Prostate gland (tissue), 2 donors: ENCODE results near the gene CHIC2. TPM values are rescaled to one million over a fixed set of nuclear protein-coding genes. Genes with fewer than 3 reads are reported as not detected.

Experiments
- DNase-seq: peaks from one replicate; pipeline ENCODE4 v3.0.0-alpha.2; 2019; ENCODE audit warnings: low spot score
- H3K27ac ChIP-seq, 2 donors: fragments of 200-600 bp; sonication (generic); 2 replicates each; pipeline ENCODE4 v1.5.1; 2017 to 2019
- H3K27me3 ChIP-seq: fragments of 200-600 bp; sonication (generic); replicated peaks from 2 replicates; pipeline ENCODE4 v1.5.1; 2019; ENCODE audit not compliant: insufficient read depth
- H3K36me3 ChIP-seq, 2 donors: fragments of 200-600 bp; sonication (generic); 1 replicate in 1 of 2; 2 replicates in 1 of 2; pipeline versions ENCODE4 v1.5.1 to v1.8.1; 2017 to 2019
- H3K4me1 ChIP-seq: fragments of 200-600 bp; sonication (generic); replicated peaks from 2 replicates; pipeline ENCODE4 v1.5.1; 2019
- H3K4me3 ChIP-seq, 2 donors: fragments of 200-600 bp; sonication (generic); 2 replicates each; pipeline ENCODE4 v1.5.1; 2017 to 2019
- H3K9me3 ChIP-seq: fragments of 200-600 bp; sonication (generic); 2 replicates; pipeline ENCODE4 v1.5.1; 2017
- POLR2A ChIP-seq: fragments of 450-650 bp; IDR thresholded peaks from one replicate; pipeline ENCODE4 v1.6.1; 2016; ENCODE audit warnings: antibody characterized with exemption, mild to moderate bottlenecking
- POLR2AphosphoS5 ChIP-seq: sonication (generic); formaldehyde crosslinking; IDR thresholded peaks from one replicate; pipeline ENCODE4 v1.6.1; 2017; ENCODE audit warnings: antibody characterized with exemption
- WGBS: methylation state at CpG from one replicate; pipeline ENCODE4 v1.1.5; 2018; 5-methylcytosine and 5-hydroxymethylcytosine counted together
- intact Hi-C: fragments of 100-400 bp; cut with DNase I; formaldehyde crosslinking; loops from one replicate; pipeline ENCODE4 v1.14.2; 2022
- small RNA-seq, 2 donors: library from RNA; depleted of rRNA; stranded (forward); fragments of <200 nt; gene quantifications; one replicate each; pipeline ENCODE3, GENCODE V24; 2016
- total RNA-seq, 2 donors: library from RNA; depleted of rRNA; stranded (reverse); fragments of >200 nt; gene quantifications; one replicate each; pipeline ENCODE4 v1.1.0, GENCODE V29; 2016
- TF ChIP-seq, protein P1 (sequence below), 4 experiments: fragments of 200-600 bp in 2 of 4; fragments of 450-650 bp in 2 of 4; sonication (generic) in 2 of 4; IDR thresholded peaks; 1 replicate in 3 of 4; 2 replicates in 1 of 4; pipeline ENCODE4 v1.5.1; 2016 to 2019; ENCODE audit warnings: antibody characterized with exemption in 4 of 4, mild to moderate bottlenecking in 2 of 4, moderate library complexity in 2 of 4

The CHIC2 gene
- total RNA-seq, 2 donors from 2014 or later, result 38.7 to 84.8 TPM

GRCh38 chr4:53960843-53961242, 103.6 kb downstream of the CHIC2 start:
- WGBS, result 88% methylated on average over 5 of the region's 5 CpGs
- H3K4me3 ChIP-seq, result no peak overlapping the region
- no peaks in the 10 kb centered on the region for H3K27me3 ChIP-seq
- no peaks in the 10 kb centered on the region for H3K36me3 ChIP-seq
- no peaks in the 10 kb centered on the region for H3K4me1 ChIP-seq
- intact Hi-C loops, result no loop called here
- DNase-seq, result no peak
- H3K27ac ChIP-seq, result no peak overlapping the region
- H3K9me3 ChIP-seq, result no peaks in the 10 kb centered on the region
- no peak for TF ChIP-seq POLR2A
- TF ChIP-seq, protein P1, sequence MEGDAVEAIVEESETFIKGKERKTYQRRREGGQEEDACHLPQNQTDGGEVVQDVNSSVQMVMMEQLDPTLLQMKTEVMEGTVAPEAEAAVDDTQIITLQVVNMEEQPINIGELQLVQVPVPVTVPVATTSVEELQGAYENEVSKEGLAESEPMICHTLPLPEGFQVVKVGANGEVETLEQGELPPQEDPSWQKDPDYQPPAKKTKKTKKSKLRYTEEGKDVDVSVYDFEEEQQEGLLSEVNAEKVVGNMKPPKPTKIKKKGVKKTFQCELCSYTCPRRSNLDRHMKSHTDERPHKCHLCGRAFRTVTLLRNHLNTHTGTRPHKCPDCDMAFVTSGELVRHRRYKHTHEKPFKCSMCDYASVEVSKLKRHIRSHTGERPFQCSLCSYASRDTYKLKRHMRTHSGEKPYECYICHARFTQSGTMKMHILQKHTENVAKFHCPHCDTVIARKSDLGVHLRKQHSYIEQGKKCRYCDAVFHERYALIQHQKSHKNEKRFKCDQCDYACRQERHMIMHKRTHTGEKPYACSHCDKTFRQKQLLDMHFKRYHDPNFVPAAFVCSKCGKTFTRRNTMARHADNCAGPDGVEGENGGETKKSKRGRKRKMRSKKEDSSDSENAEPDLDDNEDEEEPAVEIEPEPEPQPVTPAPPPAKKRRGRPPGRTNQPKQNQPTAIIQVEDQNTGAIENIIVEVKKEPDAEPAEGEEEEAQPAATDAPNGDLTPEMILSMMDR (IDR thresholded peaks at IDR 0.05), result no peak
- no peak for TF ChIP-seq POLR2AphosphoS5

Small RNA genes within 50 kb of the gene (small RNA-seq; reads per million reads assigned to genes)
- gene AC110792.1 (0 reads per million in 2 donors), gene AC110792.3 (0 reads per million in 2 donors)

Other genes starting within 250 kb of the CHIC2 start
- gene GSX2, start 35.6 kb upstream of the CHIC2 start, total RNA-seq, result not detected
- 10 to 100 TPM in 1 of 2 donors, 1 to 10 TPM in 1; 5.8 to 82.2 TPM for gene PDGFRA, start 164.7 kb upstream of the CHIC2 start, total RNA-seq